Measurements from ENCODE around the gene USP47.
"Not testable (repeated sequence)": the region's sequence is repeated elsewhere in the genome, so short reads cannot be mapped to it uniquely, and the experiment has no call there.

The USP47 gene

DNA sequence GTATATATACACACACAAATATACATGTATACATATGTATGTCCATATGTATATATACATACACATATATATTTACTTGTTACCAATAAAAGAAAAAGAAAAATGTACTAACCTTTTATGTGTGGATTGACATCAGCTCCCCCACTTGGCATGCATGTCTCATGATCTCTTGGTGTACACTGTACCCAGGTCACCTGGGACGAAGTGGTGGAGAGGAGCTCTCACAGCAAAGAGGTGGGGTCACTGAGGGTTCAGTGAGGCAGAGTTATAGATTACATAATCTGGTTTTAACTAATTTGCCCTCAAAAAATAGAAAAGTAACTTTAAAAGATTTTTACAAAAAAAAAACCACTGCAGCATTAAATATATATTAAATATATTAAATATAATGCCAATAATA, 15.5 kb upstream of the USP47 start:
- no peak for DNase-seq

DNA sequence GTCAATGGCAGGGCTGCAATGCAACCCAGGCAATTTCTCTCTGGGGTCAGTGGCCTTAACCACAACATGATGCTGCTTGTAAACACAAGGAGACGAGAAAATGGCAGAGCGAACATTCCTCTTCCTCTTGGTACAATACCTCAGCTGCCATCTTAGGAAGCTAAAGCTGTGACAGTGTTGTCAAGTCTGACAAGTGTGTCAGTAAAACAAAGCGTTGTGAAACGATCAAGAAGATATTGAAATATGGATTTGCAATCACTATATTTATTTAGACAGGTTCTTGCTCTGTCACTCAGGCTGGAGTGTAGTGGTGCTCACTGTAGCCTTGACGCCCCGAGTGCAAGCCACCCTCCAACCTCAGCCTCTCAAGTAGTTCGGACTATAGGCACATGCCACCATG, 14.5 kb upstream of the USP47 start:
- DNase-seq, result no peak

DNA sequence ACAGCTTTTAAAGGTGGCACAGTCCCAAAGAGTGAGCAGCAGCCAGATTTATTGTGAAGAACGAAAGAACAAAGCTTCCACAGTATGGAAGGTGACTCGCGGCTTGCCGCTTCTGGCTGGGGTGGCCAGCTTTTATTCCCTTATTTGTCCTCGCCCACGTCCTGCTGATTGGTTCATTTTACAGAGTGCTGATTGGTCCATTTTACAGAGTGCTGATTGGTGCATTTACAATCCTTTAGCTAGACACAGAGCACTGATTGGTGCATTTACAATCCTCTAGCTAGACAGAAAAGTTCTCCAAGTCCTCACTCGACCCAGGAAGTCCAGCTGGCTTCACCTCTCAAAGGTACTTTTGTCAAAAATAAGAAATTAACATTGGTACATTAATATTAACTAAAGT, 10.4 kb upstream of the USP47 start:
- DNase-seq, result not testable (repeated sequence)

DNA sequence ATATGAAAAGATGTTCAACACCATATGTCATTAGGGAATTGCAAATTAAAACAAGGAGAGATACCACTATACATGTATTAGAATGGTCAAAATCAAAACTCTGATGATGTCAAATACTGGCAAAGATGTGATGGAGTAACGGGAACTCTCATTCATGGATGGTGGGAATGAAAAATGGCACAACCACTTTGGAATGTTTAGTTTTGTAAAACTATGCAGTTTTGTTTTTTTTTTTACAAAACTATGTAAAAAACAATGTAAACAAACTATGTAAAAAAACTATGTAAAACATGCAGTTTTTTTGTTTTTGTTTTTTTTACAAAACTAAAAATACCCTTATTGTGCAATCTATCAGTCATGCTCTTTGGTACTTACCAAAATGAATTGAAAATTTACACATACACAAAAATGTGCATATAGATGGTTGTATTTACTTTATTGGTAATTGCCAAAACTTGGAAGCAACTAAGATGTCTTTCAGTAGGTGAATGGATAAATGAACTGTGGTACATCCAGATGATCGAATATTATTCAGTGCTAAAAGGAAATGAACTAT, 5.0 kb upstream of the USP47 start:
- no peak for DNase-seq

DNA sequence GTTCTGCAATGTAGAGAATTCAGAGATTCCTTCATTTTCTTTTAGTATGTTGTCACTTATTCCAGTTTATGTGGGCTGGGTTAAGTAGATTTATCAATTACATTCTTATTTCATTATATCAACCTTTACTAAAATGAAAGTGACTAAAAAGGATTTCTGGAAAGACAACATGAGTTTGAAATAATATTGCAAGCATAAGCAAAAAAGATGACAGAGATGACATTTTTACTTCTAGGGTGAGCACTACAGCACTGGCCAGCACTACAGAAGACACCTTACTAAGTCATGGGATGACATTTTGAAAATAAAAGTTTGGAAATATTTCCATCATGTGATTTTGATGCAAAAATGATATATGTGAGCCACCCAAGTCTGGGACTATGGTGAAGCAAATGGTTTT, 2.1 kb upstream of the USP47 start:
- DNase-seq, result no peak

DNA sequence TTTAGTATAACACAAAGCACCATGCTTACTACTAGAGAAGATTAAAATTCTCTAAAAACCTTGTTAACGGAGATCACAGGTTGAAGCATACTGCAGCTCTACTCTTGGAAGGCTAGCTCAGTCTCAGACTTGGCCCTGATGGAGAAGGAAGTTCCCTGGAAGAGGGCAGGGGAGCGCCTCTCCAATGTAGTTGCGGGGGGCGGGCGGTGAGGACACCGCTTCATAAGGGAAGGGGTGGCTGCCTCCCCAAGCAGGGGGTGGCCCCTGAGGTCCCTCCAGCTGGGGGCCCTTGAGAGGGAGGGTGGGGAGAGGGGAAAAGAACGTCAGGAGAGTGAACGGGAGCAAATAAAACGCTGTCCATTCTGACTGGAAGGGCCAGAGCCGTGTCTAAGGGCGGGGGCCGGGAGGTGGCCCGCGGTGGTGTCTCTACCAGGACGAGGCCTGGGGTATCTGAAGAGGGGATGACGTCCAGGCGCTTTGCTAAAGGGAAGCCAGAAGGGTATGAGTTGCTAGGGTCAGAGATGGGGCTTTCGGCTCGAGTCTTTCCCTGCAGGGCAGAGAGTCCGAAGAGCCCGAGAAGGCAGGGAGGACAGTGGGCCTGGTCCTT, 553 bp upstream of the USP47 start:
- DNase-seq, result peak in 2 of 3 experiments; percentile 41 to 85

DNA sequence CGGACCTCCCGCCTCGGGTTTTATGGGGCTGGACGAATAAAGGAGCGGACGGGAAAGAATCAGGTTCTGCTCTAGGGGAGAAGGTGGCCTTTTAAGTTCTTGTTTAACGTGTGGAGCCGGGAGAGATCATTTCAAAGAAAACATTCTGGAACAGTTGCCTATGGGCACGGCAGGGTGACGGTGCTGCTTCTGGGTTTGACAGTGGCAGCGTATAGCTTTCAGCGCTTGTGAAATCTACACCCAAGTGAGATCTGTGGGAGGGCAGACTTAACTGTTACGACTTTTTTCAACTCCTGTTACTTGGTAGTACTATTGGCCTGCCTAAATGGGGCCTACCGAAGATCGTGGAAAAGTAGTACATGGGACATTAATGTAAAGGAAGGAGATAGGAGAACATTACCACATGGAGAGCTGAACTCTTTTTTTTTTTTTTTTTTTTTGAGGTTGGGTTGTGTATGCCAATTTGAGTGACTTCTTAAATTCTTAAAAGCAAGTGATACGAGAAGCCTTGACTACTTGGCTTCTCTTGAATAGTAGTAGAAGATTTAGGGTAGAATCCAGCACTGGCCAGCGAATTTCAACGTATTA, 743 bp downstream of the USP47 start:
- DNase-seq, result peak; percentile 64 to 82 (median 76)

DNA sequence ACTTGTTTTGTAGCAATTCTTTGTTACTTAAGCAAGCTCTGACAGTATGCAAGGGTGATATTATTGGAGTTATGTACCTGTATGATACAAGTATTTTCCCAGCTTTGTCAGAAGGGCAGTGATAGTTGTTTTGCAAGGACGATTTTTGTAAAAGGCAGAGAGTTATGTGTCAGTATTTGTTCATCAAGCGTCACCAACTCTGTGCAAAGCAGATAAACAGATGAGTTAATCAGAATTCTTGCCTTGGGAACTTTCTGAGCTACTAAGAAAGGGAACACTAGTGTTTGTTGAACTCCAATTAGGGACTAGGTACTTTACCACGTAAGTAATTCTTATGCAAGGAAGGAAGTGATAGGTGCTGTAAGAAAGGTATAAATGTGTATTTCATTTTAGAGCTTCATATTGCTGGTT, 1.4 kb downstream of the USP47 start:
- peak in 2 of 3 experiments; percentile 3 to 55 for DNase-seq

DNA sequence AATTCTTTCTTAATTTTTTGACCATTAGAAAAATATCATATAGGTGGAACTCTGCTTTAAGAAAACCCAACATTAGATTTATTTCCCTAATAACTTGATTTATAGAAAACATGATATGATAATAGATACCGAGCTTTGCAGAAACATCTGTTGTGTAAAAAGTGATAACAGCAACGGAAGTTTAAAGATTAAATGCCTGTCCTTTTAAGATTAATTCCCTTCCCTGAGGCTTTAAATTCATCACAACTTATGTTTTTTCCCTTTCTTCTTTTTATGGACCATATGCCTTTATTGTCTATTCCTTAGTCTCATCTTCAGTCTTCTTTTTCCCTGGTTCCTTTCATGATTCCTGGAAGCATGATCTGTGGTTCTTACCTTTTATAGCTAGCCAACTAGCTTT, 1.9 kb downstream of the USP47 start:
- no peak for DNase-seq

DNA sequence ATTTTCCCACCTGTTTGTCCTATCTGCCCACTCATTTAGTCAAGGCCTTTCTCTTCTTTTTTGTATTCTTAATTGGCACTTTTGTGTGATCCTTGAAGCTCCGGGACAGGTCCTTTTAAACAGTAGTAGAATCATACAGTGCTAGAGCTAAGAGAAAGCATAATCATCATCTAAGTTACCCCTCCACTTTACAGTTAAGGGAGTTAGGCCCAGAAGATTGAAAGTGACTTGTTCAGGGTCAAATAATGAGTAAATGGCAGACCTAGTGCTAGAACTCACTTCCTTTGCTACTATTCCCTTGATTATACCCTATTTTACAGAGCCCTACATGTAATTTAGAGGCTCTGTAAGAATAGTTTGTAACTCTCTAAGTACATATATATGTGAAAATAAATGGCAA, 2.5 kb downstream of the USP47 start:
- DNase-seq, result peak in 1 of 3 experiments; percentile 7

DNA sequence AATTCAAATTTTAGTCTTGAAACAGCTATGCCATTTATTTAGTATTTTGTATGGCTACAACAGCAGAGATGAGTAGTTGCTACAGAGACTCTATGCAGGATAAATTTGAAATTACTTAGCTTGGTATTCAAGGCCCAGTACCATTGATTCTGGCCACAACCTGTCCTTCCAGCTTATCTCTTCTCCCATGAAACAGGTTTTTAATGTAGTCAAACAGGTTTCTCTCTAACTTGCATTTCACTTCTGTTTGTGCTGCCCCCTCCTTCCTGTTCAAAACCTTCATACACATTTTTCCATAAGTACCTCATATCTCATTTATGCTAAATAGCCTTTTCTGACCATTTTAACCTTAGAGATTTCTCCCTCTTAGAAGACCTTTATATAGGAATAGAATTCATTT, 3.3 kb downstream of the USP47 start:
- DNase-seq, result peak in 2 of 3 experiments; percentile 2 to 68

DNA sequence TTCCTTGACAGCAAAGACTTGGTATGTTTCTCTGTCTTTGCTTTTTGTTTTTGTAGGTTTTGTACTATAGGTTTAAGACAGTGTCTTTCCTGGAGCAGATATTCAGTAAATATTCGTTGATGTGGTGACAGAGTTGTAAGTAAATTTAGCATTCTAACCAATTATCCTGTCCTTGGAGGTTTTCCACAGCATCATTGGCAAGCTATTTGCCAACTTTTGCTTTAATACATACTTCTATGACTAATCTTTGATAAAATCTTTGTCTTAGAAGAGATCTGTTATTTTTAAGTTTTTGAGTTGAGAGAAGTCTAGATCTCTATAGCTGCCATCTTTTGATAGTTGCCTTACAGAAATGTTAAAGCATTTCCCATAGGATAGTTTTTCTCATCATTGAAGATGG, 3.8 kb downstream of the USP47 start:
- no peak for DNase-seq

DNA sequence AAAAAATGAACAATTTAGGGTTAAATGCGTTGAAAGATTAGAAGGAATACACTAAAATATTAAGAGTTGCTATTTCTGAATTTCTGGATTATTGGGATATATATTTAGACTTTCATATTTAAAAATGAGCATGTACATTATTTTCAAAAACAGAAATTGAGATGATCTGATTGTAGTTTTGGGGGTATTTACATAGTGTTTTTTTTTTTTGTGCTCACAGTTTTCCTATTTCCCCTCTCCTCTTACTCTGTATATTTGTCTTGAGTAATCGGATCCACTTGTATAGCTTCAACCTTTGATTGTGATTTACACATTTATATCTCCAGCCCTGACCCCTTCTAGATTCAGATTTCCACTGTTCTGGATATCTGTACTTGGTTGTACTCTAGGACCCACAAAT, 5.3 kb downstream of the USP47 start:
- no peak for DNase-seq

DNA sequence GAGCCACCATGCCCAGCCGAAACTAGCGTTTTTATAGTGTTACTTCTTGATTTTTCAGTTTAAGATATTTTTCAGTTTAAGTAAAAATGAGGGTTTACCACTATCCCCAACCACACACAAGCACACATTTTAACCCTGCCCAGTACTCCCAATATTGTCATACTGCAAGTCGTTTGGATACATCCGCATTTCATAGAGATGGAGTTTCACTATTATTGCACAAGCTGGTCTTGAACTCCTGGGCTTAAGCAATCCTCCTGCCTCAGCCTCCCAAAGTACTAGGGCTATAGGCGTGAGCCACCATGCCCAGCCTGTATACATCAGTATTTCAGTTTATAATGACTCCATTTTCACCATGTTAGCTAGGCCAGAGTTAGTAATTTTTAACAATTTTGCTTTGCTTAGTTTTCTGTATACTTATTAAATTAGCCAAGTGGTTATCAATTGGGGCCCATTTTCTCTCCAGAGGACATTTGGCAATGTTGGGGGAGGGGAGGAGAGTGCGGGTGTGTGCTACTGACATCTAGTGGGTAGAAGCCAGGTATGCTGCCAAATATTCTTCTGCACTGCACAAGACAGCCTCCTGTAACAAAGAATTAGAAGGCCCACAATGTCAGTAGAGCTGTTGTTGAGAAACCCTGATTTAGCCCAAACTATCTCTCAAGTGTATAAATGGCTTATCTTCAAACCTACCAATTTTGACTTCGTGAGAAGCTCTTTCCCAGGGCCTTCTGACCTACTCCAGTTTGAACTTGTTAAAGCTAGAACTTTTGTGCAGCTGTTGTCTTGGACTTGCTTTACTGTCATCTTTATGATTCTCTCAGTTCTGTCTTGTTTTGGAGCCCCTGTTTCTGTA, 7.3 kb downstream of the USP47 start:
- peak; percentile 34 to 70 (median 66) for DNase-seq

DNA sequence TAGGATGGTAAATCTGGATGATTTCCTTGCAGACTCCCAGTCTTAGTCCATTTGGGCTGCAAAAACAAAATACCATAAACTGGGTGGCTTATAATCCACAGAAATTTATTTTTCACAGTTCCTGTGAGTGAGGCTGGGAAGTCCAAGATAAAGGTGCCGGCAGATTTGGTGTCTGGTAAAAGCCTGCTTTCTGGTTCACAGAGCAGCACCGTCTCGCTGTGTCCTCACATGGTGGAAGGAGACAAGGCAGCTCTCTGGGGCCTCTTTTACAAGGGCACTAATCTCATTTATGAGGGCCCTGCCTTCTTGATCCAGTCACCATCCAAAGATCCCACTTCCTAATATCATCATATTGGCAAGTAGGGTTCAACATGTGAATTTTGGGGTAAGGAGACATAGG, 8.9 kb downstream of the USP47 start:
- DNase-seq, result no peak

DNA sequence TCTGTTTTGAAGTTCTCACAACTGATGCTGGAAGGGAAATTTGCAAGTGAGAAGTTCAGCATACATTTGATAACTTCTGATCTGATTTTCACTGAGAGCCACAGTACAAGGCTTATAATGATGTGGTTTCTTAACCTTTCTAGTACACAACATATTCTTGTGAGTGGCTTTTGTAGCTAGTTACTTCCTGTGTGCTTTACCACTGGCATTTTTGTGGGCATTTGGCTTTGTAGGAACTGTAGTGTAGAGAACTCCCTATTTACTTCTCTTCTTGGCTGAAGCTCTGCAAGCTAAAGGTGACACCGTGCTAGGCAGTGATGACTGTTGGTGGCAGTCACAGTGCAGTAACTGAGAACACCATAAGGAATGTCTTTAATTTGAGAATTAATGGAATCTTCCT, 14.9 kb downstream of the USP47 start:
- no peak for DNase-seq

DNA sequence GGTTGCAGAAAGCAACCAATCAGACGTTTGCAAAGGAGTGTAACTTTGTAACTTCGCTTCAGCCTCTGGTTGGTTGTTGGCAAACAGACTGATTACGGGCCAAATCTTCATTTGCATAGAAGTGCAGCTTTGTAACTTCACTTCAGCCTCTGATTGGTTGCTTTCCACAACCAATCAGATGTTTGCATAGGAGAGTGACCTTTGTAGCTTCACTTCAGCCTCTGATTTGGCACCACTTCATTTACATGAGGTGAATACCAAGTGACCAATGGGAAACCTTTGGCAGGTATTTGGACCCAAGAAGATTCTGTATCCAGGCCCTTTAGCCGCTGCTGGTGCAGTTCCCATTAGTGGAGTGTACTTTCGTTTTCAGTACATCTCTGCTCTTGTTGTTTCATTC, 16.0 kb downstream of the USP47 start:
- DNase-seq, result no peak

DNA sequence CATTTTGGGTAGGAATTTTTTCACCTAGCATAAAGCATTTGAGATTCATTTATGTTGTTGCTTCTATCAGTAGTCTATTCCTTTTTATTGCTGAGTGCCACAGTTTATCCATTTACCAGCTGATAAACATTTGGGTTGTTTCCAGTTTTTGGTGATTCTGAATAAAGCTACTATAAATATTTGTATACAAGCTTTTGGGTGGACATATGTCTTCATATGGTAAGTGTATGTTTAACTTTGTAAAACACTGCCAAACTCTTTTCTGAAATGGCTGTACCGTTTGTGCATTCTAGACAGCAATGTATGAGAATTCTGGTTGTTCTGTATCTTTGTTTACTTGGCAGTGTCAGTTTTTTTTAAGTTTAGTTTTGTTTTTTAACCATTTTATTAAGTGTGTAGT, 16.9 kb downstream of the USP47 start:
- no peak for DNase-seq

DNA sequence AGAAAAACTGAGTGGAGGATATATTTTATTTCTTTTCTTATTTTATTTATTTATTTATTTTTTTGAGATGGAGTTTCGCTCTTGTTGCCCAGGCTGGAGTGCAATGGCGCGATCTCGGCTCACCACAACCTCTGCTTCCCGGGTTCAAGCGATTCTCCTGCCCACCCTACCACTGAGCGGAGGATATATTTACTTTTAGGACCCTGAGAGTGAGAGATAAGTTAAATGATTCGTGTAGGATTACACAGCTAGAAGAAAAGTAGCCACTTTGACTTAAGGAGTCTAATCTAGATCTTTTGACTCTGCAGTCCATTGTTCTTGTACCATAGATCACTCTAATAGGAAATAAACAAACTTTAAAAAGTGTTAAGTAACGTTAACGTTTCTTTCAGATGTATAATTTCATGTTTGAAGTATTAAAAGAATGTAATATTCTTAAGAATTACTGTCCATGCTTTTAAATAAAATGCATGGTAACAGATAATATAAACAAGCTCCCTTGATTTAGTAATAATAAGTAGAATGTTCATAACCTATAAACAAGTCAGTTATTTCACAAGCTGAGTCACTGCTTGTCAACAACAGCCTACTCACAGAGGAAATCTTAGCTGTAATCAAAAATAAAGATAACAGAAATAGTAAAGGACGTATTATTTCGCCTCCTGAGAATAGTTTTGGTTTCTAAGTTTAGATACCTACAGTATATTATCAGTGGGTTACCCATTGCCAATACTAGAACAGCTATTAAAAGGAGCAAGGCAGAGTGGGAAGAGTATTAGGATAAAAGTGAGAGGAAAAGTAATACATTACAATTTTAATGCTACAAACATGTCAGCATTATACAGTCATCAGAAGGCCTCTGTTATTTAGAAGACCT, 18.6 kb downstream of the USP47 start:
- no peak for DNase-seq

DNA sequence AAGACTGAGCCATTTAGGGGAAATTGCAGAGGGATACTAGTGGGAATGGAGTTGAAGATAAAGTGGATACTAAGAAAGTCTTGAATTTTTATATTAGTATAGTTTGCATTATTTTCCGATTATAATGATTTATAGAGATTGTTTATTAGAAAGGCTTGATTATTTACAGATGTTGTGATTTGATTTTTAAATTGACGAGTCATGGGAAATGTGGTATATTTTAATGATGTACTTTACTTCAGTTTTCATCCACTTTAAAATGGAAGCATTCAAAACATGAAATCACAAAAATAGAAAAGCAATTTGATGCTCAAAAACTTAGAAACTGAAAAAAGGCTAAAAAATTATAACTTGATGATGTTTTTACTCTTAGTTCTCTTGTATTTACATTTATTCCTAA, 21.2 kb downstream of the USP47 start:
- DNase-seq, result no peak

DNA sequence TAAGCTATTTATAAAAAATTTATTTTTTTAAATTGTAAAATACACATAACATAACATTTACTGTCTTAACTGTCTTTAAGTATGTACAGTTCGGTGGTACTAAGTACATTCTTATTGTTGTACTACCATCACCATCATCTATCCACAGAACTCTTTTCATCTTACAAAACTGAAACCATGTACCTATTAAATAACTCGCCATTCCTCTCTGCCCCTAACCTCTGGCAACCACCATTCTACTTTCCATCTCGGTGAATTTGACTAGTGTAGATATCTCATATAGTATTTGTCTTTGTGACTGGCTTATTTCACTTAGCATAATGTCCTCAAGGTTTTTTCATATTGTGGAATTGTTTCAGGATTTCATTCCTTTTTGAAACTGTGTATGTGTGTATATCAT, 22.6 kb downstream of the USP47 start:
- no peak for DNase-seq

DNA sequence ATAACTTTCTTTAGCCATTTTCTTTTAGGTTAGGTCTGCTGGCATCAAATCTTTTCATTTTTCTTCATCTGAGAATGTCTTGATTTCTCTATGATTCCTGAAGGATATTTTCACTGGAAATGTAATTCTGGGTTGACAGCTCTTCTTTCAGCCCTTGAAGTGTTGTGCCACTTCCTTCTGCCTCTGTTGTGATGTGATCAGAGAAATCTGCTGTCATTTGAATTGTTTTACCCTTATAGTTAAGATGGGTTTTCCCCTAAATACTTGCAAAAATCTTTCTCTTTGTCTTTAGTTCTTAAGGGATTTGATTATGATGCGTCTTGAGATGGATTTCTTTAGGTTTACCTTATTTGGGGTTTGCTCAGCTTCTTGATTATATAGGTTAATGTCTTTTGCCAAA, 23.0 kb downstream of the USP47 start:
- no peak for DNase-seq

DNA sequence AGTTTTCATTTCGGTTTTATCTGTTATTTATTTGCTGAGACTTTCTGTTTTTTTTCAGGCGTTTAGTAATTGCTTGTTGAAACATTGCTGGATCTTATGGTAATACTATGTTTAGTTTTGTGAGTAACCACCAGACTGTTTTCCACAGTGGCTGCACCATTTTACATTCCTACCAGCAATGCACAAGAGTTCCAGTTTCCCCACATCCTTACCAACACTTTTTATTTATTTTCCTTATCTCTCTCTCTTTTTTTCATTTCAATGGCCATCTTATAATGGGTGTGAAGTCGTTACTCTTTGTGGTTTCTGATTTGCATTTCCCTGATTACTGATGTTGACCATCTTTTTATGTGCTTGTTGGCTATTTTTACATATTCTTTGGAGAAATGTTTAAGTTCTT, 23.7 kb downstream of the USP47 start:
- no peak for DNase-seq

All from NCI-H1417 (cell line).